ENCODE measurements around the gene DAD1.
"Not testable (repeated sequence)": the region's sequence is repeated elsewhere in the genome, so short reads cannot be mapped to it uniquely, and the experiment has no call there.

DAD1 gene

DNA sequence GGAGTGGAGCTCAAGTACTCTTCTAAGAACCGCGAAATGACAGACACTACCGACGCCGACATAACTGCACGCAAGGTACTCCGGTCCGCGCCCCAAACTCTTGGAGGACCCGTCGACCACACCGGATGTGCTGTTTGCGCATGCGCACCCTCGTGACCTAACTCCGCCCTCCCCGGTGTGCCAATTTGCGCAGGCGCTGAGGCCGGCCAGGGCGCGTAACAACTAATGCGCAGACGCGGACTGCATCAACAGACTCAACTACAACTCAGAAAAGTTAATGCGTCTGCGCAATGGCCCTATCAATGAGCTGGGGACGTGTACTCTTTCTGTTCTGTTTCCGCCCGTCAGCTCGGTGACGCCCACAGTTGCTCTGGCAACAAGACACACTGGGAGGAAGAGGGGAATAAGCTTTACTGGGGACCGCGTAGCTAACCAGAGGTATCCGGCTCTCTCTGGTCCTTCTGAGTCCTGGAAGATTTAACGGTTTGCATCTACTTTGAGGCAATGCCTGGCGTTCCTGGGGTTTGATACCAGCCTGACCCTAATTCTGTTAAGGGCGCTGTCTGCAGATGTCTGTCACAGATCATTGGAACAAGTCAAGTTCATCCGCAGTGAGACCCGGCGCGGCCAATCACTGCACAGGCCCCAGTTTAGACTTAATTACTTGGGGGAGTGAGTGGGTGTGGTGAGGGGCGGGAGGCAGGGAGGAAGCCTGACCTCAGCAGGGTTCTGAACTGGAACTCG lies at the start of gene DAD1:
TSS of gene DAD1 (minus strand) at position 129 of the 744 bp plus-strand sequence. CDS start at position 62, 67 bp downstream.
- DNase-seq (ENCODE audit: low read depth in 3 of 3): peak; percentile 99 to 100 (median 100)

GRCh38 chr14:22635980-22636379 lies 47.0 kb upstream of the DAD1 start:
- DNase-seq (ENCODE audit: low read depth in 3 of 3): not testable (repeated sequence)

DNA sequence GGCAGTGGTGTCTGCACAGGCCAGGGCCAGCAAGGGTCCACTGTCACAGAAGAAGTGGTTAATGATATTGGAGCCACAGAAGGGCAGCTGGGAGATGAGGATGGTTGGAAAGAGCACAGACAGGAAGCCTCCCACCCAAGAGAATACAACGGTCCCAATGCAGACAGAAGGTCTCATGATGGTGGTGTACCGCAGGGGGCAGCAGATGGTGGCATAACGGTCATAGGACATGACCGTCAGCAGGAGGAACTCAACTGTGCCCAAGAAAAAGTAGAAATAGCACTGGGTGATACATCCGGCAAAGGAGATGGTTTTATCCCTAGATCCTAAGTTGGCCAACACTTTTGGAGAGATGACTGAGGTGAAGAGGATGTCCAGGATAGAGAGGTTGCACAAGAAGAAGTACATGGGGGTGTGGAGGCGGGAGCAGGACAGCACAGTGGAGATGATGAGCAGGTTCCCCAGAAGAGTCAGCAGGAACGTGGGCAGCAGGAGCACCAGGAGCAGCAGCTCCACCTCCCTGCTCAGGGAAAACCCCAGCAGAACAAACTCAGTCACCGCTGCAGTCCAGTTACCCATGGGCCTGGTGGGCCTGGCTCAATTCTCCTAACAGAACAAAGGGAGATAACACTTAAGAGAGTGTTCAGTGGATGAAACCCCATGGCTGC lies 45.3 kb upstream of the DAD1 start:
- DNase-seq (ENCODE audit: low read depth in 3 of 3): no peak

DNA sequence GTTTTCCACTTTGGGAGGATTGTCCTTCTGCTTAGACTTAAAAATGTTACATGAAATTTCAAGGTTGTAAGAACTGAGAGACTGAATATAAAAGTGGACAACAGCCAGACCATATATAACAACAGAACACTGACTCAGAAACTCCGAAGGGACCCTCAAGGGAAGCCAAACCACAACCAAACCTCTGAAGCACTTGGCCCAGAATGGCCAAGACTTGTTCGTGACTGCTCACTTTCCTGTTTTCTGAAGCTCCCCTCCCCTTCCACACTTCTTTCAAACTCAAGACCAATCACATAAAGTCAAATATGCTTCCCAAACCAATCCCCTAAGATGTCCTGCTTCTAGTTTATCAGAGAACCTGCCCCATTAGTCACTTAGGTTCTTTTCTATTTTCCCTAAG lies 41.5 kb upstream of the DAD1 start:
- no peak for DNase-seq (ENCODE audit: low read depth in 3 of 3)

- DNase-seq (ENCODE audit: low read depth in 3 of 3): no peak
Measured at GRCh38 chr14:22630066-22630465, 41.0 kb upstream of the DAD1 start.

- DNase-seq (ENCODE audit: low read depth in 3 of 3): no peak
Measured at GRCh38 chr14:22629361-22629760, 40.3 kb upstream of the DAD1 start.

DNA sequence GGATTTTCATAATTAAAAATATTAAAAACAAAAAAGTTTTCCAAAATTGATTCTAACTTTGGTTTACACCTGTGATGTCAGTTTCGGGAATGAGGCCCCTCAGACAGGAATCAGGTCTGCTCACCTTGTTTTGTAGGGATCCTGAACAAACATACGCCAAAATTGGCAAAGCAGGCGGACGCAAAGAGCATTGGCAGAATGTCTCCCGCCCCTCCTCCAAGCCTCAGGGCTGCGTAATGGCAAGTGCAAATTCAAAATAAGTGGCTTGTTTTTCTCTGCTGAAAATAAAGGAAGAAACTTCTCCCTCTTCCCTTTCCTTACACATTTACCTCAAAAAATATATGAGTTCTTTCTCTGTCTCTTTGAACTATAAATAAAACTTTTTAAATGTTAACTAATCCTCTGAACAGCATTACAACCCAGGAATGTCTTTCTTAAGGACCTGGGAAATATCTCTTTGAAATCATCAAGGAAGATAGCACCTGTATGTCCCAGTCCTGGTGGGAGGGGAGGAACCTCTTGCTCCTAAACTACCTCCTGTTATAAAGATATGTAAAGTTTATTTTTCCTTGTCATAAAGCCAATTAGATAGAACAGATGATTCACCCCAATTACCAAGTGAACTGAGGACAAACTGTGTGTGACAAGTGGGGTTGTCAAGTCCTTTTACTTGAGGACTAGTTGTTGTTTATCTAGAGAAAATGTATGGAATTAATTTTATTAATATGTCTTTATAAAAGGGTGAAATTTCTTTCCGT lies 38.7 kb upstream of the DAD1 start:
- no peak for DNase-seq (ENCODE audit: low read depth in 3 of 3)

- DNase-seq (ENCODE audit: low read depth in 3 of 3): no peak
Measured at GRCh38 chr14:22626590-22626989, 37.6 kb upstream of the DAD1 start.

DNA sequence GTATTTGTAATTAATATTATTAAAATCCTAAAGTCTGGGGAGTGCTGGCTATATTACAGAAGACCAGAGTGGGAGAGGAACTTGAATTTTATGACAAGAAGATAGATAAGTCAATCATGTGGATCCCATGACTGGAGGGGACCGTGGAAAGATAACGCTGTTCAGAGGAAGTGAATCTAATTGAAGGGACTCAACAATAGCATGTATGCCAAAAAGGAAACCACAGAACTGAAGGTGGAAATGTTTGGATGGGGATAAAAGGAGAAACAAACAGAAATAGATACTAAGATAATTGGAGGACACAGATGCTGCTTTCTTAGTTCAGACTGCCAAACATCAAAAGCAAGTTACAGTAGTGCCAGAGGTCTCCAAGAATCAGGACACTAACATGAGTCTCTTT lies 34.0 kb upstream of the DAD1 start:
- no peak for DNase-seq (ENCODE audit: low read depth in 3 of 3)

DNA sequence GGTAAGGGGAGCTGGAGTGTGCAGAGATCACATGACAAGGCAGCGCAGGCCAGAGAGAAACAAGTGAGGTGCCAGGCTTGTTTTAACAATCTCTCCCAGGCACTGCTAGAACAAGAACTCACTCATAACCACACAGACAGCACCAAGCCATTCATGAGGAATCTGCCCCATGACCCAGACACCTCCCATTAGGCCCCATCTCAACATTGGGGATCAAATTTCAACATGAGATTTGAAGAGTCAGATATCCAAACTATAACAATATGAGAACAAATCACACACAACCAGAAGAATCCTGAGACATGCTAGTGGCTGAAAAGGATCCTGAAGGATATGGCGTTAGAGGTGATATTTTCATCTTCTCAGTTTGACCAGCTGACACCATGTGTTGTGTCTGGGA lies 33.2 kb upstream of the DAD1 start:
- no peak for DNase-seq (ENCODE audit: low read depth in 3 of 3)

DNA sequence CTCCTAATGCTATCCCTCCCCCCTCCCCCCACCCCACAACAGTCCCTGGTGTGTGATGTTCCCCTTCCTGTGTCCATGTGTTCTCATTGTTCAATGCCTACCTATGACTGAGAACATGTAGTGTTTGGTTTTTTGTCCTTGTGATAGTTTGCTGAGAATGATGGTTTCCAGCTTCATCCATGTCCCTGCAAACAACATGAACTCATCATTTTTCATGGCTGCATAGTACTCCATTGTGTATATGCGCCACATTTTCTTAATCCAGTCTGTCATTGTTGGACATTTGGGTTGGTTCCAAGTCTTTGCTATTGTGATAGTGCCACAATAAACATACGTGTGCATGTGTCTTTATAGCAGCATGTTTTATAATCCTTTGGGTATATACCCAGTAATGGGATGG lies 26.7 kb upstream of the DAD1 start:
- DNase-seq (ENCODE audit: low read depth in 3 of 3): not testable (repeated sequence)

GRCh38 chr14:22614240-22614799 lies 25.3 kb upstream of the DAD1 start:
- DNase-seq (ENCODE audit: low read depth in 3 of 3): no peak

GRCh38 chr14:22613736-22614239 lies 24.8 kb upstream of the DAD1 start:
- DNase-seq (ENCODE audit: low read depth in 3 of 3): no peak

- no peak for DNase-seq (ENCODE audit: low read depth in 3 of 3)
Measured at GRCh38 chr14:22613106-22613695, 24.2 kb upstream of the DAD1 start.

DNA sequence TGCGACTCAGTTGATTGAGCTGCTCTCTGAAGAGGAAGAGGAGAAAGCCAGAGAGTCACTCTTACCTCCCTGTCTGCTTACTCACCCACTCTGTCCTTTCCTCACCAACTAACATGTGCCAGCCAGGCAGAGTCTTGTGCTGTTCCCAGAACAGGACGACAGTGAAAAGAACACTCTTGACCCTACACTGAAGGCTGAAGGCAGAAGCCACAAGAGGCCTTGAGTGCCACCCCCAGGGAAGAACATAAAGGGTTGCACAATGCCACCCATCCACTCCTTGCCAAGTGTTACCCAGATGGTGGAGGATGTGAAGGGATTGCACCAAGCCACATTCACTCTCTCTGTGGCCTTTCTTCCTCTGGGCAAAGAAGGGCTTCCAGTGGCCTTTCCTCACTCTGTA lies 21.9 kb upstream of the DAD1 start:
- DNase-seq (ENCODE audit: low read depth in 3 of 3): no peak

DNA sequence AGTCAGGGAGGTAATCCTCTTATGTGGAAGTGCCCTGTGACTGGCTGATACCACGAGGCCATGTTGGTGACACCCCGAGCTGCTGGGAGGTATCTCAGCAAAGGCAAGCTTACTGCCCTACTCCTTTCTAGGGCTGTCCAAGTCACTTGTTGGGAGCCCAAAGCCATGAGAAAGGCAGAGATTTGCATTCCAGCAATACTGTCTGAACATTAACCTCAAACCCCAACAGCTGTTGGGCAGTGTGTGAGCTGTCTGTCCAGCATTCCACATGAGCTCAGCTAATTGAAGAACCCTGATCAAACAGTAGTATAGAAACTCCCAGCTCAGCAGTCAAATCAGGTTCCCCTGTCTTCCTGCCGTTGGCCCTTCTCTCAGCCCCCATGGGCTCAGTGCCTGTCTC lies 18.3 kb upstream of the DAD1 start:
- no peak for DNase-seq (ENCODE audit: low read depth in 3 of 3)

- DNase-seq (ENCODE audit: low read depth in 3 of 3): no peak
Measured at GRCh38 chr14:22606380-22606779, 17.4 kb upstream of the DAD1 start.

- no peak for DNase-seq (ENCODE audit: low read depth in 3 of 3)
Measured at GRCh38 chr14:22602862-22603261, 13.8 kb upstream of the DAD1 start.

GRCh38 chr14:22601996-22602395 lies 13.0 kb upstream of the DAD1 start:
- no peak for DNase-seq (ENCODE audit: low read depth in 3 of 3)

- DNase-seq (ENCODE audit: low read depth in 3 of 3): no peak
Measured at GRCh38 chr14:22601456-22601855, 12.4 kb upstream of the DAD1 start.

DNA sequence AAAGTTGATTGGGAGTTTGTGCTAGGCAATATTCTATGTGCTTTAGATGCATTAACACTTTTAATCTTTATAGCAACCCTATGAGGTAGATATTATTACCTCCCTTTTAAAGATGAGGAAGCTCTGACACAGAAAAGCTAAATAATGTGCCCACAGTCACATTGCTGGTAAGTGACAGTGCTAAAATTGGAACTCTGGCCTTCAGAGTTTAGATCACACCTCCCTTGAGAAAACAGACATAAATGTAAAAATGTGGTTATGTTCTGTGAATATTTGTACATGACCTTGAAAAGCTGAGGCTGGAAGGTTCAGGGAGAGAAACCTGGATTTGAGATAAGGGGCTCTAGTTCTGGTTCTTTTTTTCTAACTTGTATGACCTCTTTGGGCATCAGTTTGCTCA lies 11.0 kb upstream of the DAD1 start:
- no peak for DNase-seq (ENCODE audit: low read depth in 3 of 3)

GRCh38 chr14:22599349-22599748 lies 10.3 kb upstream of the DAD1 start:
- no peak for DNase-seq (ENCODE audit: low read depth in 3 of 3)
